Stimulated activated CD4-positive, alpha-beta T cell treated with anti-CD3 and anti-CD28 coated beads, Interleukin-15, amount 100 ng/mL, for 1 hour (primary cell): ENCODE data around the gene DHFR.

Source experiments
- DNase-seq, 2 donors: peaks; one replicate each; pipeline ENCODE4 v3.0.0-alpha.2; 2020; ENCODE audit warnings: low read depth in 1 of 2, low spot score in 1 of 2

The DHFR gene

DNA sequence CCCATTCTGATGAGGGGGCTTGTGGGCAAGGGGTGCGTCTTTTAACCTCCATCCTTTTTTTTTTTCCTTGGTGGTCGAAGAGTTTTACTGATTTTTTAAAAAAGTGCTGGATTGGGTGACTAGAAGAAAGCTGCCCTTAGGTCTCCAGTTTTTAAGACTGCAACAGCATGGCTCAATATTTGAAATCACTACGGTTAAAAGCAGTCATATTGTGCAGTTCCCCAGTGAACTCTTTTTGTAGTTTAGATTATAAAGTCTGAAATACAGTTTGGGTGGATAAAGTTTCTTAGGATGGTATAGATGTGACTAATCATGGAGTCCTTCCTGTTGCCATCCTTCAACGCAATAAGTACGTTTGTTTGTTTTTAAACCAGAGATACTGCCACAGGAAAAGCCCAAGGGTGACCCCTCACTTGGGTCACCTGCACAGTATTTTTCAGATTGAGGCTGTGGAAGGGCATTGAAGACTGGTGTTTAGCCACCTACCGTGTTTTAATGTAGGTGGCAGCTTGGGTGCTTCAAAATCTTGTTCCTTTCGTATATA lies 520 bp upstream of the DHFR start:
- DNase-seq, result no peak

DNA sequence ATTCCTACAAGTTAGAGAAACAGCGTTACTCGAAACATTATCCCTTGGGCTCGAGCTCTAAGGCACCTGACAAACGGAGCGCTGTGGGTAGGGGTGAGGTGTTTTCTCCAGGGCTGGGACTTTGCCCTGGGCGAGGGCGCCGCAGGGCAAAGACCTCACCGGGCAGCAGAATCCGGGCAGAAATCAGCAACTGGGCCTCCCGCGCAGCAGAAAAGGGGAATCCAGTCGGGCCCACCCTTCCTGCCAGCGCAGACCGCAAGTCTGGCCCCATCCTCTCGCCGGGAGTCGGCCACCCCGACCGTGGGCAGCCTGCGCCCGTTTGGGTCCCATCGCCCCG lies 761 bp downstream of the DHFR start:
- no peak for DNase-seq

DNA sequence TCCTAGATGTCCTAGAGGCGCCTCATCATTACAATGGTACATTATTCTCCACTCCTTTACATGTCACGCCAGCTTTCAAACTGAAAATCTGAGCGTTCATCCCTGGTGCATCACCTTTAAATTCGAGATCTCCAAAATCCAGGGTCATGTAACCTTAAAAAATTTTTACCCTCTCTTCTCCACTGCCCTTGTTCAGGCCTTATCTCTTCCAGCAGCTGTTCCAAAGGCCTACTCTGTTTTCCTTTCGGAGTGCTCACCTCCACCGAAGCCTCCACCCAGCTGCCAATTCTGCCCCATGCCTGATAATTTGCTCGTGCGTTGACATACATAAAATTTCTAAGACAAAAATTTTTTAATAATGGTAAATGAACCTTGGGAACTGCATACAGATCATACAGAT lies 1.3 kb downstream of the DHFR start:
- DNase-seq, result no peak

DNA sequence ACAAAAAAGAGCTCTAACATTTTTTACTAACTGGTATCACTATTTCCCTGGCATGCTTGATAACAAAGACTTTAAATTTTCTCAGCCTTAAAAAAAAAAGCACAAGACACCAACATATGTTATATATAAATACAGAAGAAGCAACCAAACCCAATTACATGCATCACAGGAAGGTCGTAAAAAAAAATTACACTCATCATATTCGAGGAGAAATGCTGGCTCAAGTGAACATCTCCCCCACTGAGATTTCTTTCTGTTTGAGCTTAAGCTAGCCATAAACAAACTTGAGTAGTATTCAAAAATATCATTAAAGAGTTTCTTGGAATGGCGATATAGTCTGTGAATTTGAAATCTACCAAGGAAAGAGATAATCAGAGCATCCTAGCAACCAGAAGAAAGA lies 7.9 kb downstream of the DHFR start:
- no peak for DNase-seq

DNA sequence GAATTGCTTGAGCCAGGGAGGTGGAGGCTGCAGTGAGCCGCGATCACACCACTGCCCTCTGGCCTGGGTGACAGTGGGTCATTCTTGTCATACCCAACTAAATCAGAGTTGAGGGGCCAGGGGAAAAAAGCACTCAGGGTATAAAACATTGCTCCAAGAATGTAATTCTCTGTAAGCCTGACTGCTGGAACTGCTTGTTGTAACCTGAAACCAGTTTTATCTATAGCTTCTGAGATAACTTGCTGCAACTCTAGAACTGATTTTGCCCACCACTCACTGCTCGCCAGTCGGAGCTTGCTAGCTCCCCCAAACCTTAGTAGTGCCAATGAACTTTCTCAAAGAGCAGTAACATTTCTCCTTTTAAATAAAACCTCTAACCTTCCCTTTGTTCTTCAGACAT lies 9.9 kb downstream of the DHFR start:
- no peak for DNase-seq

DNA sequence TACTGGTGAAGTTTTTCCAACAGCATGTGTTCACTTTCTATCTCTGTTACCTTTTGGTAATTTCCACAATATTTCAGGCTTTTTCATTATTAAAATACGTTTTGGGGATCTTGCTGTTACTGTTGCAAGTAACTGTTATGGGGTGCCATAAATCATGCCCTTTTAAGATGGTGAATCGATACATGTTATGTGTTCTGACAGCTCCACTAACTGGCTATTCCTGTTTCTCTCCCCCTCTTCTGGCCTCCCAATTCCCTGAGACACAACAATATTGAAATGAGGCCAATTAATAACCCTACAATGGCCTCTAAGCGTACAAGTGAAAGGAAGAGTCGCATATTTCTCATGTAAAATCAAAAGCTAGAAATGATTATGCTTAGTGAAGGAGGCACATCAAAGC lies 13.4 kb downstream of the DHFR start:
- DNase-seq, result no peak

DNA sequence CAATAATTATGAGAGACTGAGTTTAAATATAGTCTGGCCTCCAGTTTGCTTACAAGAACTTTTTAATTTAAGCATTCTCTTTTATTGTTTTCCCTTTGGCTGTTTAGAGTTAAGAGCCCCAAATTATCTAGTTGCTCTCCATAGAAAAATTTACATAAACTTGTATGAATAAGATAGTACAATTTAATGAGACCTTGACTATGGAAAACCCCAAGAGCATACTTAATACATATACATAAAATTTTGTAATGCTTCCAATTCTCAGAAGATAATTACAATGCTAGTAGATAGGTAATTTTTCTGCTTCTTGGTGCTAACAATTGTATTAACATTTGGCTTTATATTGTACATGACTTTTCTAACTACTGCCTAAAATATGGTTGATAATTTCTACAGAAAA lies 20.6 kb downstream of the DHFR start:
- no peak for DNase-seq

DNA sequence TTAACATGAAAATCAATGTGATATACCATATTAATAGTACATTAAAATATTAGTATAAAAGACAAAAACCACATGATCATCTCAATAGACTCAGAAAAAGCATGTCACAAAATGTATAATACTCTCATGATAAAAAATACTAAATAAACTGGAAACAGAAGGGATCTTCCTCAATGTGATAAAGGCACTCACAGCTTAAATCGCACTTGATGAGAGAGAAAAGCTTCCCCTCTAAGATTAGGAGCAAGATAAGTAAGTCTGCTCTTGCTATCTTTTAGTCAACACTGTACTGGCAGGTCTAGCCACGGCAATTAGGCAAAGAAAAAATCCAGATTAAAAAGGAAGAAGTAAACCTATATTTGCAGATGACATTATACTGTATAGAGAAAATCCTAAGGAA lies 22.1 kb downstream of the DHFR start:
- DNase-seq, result no peak

DNA sequence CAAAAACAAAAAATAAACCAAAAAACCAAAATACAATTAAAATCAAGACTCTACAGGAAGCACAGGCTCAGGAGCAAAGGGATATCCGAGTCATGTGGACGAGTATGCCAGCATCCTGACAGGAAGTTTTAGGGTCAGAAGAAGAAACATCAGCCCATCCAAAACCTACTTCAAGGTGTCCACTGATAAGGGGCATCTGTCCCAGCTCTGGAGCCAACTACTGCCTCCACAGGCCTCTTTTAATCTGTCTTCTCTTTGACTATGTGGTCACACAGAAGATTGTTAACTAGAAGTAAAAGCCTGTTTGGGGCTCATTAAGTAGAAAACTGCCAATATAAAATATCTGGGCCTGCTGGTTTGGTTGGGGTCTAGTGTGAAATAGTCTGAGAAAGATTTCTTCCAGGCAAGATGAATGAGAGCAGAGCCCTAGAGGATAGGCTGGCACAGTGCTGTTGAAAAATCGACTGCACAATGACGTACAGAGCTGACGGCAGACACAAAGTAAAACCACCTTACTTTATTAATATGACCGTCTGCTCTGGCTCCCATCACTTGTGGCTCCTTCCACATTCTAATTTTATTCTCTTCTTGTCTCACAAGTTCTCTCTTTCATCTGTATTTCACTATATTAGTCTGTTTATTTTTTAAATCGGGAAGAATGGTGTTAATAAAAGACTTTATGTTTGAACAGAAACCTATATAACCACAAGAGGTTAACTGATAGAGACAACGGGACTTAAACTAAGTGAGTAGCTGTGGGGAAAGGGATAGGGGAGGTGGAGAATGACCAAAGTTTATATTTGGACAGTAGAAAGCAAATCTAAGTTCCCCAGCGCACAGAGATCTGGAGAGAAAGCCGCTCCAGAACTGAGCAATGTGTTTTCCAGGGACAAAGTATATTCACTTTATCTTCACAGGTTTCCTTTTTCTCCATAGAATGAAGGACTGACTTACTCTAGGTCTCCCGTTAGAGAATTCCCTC lies 23.2 kb downstream of the DHFR start:
- DNase-seq, result no peak

DNA sequence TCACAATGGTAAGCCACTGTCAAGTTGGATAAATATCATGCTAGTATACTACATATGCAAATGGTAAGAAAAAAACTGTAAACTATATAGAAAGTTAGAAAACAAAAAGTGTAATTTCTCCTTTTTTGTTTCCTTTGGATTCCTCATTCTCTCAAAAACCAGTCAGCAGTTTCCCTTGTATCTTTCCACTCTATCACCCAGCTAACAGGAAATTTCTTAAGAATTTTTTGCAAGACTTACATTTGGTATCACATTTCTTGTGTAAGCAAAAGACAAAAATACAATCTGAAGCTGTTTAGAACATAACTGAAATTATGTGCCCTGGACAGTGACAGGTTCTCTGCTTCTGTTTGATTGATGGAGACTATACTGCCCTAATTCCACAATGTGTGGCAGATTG lies 25.5 kb downstream of the DHFR start:
- DNase-seq, result no peak

DNA sequence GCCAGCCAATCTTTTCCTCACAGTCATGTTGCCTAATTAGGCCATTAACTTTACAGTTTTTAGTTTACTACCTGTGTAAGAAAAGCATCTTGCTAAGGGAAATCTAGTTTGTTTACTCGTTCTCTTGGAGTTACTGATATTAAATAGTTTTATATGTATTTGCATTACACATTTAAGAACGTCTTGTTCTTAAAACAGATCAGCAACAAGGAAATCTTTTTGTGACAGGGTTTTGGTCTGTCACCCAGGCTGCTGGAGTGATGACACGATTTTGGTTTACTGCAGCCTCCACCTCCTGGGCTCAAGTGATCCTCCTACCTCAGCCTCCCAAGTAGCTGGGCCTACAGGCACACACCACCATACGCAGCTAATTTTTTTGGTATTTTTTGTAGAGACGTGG lies 29.6 kb downstream of the DHFR start:
- DNase-seq, result no peak

DNA sequence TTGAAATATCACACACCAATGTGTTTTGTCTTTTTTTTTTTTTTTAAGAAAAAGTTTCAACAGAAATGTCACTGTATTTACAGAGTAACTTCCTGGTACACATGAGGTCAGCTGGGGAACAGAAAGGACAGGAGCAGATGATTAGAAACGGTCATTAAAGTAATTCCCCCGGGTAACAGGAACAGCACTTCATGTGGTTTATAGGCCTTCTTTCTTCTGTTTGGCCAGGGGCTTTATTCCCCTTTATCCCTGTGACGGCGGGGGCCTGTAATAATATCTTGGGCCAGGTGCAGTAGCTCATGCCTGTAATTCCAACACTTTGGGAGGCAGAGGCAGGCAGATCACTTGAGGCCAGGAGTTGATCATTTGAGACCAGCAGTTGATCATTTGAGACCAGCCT lies 30.8 kb downstream of the DHFR start:
- no peak for DNase-seq

DNA sequence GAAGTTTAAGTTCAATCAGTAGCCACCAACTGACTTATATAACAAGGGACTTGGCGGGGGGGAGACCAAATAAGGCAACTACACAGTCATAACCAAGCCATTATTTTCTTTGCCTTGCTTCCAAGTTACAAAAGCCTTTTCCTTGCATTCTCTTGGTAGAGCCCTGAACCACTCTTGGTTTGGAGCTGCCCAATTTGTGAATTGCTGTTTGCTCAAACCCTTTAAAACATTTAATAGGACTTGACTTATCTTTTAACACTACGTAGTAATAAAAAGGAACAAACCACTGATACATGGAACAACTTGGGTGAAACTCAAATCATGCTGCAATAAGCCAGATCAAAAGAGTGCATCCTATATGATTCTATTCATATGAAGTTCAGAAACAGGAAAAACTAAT lies 32.0 kb downstream of the DHFR start:
- no peak for DNase-seq

DNA sequence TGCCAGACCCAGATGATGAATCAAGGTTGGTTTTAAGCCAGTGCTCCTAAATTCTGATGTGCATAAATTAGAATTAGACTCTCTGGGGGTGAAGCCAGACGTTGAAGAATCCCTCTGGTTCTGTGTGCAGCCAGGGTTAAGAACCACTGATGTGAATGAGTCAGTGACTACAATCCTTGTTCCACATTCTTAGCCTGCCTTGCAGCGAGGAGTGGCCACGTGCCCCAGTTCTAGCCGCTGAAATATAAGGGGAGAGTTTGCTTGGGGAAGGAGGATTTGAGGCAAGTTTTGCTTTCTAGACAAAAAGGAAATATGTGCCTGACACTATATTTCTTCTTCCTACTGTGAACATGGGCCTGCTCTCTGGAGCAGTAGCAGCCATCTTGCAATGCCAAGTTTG lies 34.6 kb downstream of the DHFR start:
- DNase-seq, result no peak

DNA sequence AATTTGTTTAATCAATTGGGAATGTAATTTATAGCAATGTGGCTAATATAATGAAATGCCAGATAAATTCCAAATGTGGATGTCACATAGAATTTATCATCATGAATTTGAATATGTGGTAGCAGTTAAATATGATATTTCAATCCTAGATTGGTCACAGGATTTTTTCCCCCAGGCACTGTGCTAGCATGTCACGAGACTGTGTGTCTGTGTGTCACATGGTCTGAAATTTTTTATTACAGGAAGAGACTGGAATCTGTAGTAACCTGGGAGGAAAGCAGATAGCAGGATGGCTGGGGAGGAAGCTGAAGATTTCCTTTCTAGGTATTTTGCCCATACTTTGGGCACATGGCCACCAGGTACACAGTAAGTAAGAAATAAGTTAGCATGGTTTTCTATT lies 35.7 kb downstream of the DHFR start:
- DNase-seq, result no peak

DNA sequence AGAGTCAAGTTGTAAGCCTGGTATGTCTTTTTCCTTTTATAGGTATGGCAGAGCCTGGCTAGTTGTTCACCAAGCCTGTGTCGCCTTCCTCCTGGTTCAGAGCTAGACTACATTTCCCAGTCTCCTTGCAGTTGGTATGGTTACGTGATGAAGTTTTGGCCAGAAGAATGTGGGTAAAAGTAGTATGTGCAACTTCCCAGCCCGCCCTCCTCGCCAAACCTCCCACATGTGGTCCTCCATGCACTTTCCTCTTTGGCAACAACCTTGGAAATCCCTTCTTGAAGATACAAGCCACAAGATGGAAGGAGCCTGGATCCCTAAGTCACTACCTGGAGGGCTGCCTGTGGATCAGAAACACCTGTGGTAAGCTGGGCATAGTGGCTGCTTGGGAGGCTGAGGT lies 36.3 kb downstream of the DHFR start:
- no peak for DNase-seq

DNA sequence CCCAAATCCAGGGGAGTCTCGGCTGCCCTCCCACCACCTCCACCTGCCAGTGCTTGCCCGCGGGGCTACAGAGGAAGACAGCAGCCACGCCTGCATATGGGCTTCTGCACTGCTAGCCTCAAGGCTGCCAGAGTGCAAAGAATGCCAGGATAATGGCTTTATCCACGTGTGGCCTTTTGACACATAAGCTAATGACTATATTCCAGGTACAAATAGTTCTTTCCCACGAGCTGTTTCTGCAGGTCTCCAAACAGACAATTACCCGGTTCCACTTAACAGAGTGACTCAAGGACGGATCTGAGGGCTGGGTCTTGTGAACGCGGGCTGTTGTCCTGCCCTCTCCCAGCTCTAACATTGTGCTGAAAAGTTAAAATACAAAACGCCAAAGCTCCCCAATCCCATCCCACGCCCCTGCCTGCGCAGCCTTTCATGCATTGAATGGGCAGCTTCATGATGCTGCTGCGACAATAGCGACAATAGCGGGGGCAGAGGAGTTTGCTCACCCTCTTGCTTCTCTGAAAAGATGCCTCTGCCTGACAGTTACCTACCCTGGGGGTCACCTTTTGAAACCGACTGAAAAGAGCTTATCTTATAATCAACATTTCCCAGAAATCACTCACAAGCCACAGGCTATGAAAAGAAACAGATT lies 39.4 kb downstream of the DHFR start:
- DNase-seq, result no peak

DNA sequence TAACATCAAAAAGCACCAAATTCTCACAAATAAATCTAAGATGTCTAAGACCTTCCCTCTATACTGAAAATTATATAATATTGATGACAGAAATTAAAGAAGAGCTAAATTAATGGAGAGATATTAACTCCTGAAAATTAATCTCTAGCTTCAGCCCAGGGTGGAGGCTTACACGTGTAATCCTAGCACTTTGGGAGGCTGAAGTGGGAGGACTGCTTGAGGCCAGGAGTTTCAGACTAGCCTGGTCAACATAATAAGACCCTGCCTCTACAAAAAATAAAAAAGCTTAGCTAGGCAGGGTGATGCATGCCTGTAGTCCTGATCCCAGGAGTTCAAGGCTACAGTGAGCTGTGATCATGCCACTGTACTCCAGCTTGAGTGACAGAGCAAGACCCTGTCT lies 45.1 kb downstream of the DHFR start:
- no peak for DNase-seq

DNA sequence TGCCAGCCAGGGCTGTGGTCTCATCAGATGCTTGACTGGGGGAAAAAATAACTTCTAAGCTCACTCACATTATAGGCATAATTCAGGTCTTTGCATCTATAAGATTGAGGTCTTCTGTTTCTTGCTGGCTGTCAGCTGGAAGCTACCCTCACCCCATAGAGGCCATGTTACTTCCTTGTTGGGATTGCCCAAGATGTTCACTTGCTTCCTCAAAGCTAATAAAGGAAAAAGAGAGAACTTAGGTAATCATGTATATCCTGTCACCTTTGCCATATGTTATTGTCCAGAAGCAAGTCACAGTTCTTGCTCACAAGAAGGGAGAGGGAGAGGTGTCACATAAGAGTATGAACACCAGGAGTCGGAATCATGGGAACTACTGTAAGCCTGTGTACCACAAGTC lies 46.1 kb downstream of the DHFR start:
- no peak for DNase-seq

DNA sequence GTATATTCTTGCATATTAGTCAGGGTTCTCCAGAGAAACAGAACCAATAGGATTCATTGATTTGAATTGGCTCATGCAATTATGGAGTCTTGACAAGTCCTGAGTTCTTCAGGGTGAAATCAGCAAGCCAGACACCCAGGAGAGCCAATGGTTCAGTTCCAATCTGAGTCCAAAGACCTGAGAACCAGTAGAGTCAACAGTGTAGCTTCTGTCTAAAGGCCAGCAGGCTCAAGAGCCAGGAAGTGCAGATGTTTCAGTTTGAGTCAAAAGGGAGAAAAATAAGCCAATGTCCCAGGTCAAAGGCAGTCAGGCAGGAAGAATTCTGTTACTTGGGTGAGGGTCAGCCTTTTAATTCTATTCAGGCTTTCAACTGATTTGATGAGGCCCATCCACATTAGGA lies 47.0 kb downstream of the DHFR start:
- DNase-seq, result no peak

DNA sequence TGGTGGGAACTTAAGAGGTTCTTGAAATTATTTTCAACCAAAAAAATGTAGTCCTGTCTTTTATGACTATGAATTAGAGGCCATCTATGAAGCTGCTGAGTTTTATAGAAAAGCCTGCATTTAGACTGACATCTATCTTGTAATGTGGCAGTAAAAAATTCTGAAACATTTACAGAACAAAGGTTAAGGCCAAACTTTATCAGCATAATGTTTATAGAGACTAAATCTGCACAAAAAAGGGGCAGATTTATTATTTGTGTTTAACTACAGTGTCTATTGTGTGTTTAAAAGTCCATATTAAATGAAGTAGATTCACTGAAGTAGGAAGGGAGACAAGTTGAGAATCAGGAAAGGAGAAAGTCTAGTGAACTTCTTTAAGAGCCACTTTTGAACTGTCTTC lies 47.4 kb downstream of the DHFR start:
- DNase-seq, result no peak

DNA sequence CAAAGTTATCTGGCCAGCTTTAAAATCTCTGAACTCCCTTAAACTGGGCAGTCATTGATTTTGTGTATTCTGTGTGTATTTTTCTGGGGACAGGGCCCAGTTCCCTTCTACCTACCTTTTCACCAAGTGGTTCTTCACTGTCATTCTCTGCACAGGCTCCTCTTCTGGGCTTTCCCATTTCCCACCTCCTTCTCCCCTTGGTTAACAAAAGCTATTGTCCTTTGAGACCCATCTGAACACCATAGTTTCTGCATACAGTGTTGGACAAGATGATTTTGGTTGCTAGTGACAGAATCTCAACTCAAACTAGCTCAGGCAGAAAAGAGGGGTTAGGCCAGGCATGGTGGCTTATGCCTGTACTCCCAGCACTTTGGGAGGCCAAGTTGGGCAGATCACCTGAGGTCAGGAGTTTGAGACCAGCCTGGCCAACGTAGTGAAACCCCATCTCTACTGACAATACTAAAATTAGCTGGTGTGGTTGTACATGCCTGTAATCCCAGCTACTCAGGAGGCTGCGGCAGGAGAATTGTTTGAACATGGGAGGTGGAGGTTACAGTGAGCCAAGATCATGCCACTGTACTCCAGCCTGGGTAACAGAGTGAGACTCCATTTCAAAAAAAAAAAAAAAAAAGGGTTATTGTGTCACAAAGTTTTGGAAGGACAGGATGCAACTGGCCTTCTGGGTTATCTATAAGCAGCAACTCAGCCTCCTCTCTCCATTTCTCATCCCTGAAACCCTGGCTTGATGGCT lies 53.7 kb downstream of the DHFR start:
- no peak for DNase-seq
